Stimulated activated CD8-positive, alpha-beta memory T cell treated with anti-CD3 and anti-CD28 coated beads, Interleukin-7, amount 100 ng/mL, for 4 hours (primary cell): ENCODE data around the gene ZFHX3.

Experiments used
- DNase-seq, 2 donors: peaks; one replicate each; pipeline ENCODE4 v3.0.0-alpha.2; 2020; ENCODE audit warnings: low read depth in 2 of 2

Gene ZFHX3

DNA sequence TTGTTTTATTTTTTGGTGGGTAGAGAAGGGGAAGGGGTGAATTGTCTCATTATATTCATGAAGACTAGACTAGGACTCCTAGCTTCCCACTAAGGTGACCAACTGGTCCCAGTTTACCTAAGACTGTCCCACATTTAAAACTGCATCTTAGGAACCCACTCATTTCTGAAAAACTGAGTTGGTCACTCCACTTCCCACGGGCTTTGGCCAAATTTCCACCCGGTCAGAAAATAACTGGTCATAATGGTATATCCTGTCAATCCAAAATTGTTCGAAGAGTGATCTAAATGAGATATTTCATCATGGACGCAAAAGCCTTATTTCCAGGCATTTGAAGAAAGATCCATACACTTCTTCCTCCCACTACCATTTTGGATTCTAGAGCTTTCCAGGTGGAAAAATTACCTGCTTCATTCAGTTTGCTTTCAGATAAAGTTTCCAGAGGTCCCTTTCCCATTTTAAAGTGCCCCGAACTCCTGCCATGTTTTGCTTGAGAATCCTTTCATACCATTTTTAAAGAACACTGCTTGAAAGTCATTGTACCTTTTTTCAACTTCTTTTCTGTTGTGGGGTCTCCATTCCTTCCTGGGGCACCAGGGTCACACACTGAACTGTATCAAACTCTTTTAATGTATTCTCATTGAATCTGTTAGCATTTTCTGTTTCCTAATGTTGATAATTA, 21.8 kb upstream of the ZFHX3 start:
- DNase-seq, result no peak

DNA sequence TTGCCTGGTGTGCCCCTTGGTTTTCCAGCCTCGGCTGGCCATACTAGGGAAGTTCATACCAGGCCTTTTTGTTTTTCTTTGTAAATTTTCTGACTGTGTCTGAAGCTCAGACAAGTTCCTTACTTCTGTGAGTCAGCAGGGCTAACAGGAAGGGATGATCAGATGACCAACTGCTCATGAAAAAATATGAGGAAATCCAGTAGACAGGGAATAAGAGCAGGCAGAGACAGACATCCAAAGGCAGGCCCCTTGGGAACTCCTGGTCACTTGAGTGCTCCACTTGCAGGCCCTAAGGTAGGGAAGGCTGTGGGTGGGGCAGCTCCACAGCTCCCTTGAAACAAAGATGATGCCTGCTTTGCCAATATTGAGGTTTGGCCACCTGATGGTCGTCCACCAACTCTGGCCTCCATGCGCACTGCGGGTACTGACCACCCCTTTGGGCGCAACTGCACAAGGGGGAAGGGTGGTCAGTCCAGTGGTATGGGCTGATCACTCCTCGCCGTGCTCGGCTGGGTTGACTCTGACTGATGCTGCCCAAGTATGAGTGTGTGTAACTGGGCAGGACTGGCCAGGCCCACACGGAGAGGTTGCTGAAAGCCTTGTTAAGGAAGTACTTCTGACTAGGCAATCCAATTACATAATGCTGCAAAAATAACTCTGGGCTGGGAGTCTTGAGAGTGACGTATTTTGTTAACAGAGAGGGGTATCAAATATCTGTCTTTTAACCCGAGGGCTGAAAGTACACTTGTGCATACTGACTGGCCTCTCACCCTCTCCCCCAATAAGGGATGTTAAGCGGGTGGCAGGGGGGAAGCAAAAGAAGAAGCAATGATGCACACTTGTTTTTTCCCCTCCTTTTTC, 20.8 kb upstream of the ZFHX3 start:
- DNase-seq, result no peak

DNA sequence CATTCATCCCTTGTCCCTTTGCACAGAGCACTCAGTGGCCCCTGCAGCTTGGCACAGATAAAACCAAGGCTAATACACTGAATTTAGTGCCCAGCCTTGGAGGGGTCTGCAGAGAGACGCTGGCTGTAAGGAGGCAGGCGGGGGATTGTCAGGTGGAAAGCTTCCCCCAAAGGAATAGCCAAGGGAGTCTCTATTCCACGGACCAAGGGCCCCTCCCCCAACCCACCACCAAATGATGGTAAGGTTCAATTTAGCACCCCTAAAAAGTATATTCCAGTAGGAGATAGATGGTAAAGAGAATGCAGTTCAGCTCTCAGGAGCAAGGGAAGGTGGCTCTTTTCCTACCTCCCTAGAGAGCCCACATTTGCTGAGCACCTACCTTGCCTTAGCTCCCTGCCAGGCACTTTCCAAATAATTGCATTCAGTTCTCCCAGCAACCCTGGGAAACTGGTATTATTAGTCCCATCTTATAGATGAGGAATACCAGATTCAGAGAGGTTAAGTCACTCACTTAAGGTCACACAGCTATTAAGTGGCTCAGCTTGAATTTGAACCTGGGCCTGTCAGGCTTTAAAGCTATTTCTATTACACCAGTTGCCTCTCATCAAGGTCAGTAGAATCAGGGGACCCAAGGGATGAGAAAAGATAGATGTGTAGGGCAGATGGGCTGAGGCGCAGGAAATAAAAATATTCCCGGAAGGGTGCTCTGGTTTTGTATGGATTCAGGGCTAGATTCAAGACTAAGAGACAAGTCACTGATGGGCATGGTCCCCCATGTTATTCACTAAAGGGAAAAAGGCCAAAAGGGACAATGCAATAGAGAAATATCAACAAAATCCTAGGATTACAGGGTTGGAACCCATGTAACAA, 20.0 kb upstream of the ZFHX3 start:
- no peak for DNase-seq

DNA sequence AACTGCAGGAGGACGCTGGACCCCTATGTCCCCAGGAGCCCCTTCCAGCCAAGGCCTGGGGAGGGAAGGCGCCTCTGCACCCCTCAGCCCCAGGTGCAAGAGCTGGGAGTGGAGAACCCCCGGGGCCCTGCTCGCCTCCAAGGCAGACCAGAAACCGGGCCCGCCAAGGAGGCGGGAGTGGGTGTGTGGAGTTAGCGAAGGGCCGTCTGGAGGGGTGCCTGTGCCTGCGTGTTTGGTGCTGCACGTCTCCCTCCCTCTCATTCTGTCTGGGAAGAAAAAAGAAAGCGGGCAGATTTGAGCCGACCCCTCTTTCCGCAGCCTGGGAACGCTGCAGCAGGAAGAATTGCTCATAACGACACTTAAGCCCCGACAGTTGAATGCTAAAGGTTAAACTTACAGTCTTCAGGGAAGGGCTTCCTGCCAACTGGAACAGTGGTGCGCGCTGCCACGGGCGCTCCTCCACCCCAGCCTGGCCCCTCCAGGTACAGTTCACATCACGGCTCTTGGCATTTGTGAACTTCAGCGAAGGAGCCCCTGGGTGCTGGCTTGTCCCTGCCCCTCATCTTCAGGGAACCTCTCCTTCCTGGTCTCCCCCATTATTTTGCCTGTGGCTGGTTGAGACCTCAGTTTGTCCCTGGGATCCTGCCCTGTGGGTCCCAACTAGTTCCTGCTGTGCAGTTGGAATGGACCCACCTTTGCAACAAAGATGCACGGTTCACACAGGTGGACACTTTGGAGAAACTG, 19.2 kb upstream of the ZFHX3 start:
- DNase-seq, result no peak

DNA sequence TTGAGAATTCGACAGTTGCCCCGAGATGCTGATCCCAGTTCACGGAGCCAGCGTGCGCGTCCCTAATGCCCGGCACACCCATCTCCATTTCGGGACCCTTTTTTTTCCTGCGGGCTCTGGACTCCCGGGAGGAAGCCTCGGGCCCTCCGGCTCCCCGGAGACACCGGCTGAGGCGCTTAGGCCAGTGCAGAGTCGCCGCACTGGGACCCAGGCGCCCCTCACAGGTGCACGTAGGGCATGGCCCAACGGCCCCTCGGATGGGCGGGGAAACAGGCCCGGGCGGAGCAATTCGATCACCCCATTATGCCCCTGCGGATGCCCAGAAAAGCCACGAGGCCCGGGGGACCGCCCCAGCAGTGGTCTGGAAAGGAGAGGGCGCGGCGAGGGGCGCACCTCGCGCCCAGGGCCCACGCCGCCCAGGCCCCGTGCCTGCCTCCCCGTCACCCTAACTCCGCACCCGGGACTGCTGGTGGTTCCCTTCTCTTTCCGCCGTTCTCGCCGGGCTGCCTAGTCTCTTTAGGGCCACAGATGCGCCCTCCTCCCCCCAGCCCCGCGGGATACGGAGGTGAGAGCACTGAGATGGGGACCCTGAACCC, 18.5 kb upstream of the ZFHX3 start:
- DNase-seq, result no peak

DNA sequence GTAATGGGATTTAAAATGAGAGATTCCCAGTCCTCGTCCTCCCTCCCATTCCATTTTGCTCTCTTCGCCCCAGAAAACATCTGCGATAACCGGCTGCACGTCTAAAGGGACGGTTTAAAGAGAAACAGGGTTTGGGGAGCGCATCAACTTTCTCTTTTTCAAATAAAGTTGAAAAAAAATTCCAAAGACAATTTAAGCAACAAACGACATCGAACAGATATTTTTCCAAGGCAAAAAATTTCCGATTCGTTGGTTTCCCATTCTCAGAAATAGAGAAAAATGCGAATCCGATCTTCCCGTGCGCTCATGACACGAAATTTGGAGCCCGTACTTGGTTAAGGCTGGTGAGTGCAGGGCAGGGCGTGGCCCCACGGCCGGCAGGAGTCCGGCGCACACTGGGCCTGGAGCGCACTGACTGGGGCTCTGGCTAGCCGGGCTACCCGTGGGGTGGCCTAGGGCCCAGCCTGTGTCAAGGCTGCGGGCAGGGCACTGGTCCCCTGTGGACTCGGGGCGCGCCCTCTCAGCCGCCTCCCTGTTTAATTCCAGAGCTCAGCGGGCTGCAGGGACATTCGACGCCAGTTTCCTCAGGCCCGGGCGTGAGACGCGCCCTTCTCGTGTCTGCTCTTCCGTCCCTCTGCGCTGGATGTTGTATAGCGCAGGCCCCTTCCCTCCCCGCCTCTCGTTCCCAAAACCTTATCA, 17.9 kb upstream of the ZFHX3 start:
- no peak for DNase-seq

DNA sequence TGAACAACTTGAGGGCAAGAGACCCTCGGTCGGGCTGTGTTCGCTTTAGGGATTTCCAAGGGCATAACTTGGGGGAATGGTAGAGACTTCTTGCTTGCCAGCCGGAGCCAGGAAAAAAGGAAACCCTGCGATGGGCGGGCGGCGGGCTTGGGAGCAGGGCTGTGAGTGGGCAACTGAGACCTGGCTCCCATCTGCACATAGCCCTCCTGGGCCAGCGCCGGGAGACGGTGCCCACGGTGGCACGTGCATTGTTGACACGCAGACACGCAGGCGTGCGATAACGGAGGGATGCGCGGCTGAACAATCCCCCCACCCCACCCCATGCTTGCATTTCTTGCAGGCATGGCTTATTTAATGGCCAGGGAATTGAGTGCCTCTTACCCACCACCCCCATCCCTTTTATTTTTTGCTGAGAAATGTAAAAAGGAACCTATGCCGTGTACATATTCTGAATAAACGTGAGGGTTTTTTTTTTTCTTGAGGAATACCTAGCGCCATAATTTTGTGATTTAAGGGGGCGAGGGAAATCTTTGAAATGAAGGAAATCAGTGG, 17.1 kb upstream of the ZFHX3 start:
- no peak for DNase-seq

DNA sequence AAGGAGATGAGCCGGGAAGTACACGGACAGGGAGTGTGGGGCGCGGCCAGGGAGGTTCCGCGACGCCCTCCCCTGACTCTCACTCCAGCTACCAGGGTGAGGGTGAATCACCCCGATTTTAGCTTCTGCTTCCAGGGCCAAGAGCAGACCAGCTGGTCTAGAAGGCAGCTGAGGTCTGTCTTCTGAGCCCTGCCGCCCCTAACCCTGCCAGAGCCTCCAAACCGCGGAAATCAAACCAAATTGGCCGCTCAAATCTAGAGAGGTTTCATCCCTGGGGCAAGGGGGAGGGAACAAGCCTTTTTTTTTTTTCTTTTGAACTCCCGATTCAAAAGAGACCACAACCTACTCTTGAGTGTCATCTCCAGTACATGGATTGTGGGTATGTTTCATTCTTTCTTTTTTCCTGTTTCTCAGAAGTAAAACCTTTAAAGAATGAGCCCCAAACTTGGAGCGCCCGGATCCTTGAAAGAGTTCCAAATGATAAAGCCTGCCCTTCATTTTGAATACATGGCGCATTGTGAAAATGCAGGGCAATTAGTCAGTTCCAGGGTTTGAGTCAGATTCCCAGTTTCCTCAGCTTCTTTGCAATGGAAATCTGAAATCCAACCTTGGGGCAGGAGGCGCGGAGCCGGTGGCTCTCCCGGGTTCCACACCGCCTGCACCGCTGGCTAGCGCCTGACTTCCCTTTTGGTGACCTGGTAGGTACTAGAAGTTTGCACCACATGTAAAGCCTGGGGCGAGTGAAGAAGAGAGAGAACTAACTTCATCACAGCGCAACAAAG, 16.5 kb upstream of the ZFHX3 start:
- no peak for DNase-seq

DNA sequence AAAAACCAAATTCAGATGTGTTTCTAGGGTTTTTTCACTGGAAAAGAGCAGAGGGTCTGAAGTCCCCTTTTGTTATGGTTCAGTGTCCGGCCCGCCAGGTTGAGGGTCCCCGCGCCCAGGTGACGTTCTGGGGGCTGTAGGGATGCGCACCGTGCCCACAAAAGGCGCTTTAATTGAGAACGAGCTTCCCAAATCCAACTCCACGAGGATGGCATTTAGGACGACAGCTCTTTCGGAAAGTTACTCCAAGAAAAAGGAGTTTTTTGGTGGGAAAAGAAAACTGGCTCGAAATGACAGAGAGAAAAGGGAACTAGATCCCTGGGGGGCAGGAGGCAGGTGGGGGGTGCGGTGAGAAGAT, 15.9 kb upstream of the ZFHX3 start:
- DNase-seq, result no peak

DNA sequence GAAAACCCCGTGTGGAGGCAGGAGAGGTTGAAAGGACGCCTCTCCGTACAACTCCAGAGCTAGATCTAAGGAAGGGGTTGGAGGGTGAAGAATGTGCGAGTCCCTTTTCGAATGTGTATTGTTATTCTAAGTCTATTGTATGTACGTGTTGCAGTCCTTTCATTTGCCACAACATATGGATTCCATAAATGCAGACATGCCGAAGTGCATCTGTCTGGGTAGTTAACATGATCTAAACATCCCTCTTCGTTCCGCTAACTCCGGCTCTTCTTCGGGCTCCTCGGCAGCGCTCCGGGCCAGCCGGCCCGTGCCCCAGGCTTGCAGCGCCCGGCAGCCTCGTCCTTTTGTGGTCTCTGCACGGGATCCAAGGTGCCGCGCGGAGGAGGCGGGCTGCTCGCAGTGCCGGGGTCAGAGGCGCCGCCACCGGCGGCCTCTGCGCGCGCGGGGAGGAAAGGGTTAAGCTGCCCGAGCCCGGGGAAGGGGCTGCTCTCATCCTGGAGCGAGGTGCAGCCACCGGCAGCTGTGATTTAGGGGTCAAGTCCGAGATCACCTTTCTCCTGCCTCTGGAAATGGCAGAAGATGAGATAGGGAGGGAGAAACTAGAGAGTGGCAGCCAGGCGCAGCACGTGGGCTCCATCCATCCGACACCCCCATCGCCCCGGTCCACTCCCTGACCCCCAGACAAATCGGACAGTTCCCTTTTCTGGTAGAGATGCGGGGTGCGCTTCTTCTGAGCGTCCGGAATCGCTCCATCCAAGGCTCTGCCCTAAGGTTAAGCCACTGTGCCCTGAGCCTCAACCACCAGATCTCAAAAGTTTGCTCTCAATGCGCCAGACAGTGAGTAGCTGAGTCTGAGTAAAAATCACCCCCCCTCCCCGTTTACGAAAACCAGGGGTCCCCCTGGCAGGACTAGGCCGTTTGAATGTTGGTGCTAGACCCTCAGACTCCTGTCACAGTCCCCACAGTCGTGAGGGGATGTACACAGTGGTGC, 15.1 kb upstream of the ZFHX3 start:
- no peak for DNase-seq

DNA sequence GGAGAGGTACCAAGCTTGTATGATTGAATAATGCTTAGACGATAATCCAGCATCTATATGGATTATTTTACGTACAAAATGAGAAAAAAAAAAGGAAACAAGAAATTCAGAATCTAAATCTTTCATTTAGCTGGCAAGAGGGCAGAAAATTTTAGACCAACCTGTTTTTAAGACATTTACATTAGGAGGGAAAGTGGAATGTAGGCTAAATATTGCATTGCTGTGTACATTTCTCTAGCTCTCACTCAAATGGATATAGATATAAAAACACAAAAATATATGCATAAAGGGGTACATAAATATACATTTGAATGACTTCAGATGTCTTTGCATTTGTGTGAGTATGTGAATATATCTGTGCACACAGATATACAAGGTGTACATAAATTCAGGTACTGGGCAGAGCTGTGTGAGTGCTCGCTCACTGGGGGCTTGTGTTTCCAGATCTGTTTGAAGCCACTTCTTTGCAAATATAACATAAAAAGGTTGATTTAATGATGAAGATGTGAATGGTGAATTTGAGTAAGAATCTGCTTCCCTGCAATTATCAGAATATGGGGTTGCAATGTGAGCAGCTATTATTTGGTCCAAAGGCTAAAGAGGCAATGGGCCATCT, 14.2 kb upstream of the ZFHX3 start:
- no peak for DNase-seq

DNA sequence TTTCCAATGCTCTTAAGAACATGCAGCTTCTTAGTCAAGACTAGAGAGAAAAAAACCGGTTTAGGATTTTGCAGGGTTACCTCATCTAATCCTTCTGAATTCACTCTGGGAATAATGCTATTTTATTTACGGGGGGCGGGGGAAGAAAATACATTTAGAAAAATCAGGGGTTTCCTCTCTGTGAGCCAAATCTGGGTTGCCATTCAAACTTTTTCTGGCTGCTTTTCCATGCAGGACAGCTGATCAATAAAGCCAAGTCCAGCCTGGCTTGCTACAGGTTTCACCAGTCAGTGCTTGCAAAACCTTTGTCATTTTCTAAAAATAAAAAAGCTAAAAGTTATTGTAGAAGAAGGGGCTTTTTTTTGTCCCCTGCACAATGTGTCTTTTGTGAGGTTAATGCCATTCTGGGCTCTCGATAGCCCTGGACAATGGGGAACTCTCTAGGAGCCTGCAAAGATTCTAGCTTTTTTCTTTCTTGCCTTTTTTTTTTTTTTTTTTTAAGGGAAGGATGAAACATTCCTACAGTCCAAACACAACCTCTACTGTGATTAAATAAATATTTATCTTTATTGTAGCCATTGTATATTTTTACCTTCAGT, 13.1 kb upstream of the ZFHX3 start:
- DNase-seq, result no peak

DNA sequence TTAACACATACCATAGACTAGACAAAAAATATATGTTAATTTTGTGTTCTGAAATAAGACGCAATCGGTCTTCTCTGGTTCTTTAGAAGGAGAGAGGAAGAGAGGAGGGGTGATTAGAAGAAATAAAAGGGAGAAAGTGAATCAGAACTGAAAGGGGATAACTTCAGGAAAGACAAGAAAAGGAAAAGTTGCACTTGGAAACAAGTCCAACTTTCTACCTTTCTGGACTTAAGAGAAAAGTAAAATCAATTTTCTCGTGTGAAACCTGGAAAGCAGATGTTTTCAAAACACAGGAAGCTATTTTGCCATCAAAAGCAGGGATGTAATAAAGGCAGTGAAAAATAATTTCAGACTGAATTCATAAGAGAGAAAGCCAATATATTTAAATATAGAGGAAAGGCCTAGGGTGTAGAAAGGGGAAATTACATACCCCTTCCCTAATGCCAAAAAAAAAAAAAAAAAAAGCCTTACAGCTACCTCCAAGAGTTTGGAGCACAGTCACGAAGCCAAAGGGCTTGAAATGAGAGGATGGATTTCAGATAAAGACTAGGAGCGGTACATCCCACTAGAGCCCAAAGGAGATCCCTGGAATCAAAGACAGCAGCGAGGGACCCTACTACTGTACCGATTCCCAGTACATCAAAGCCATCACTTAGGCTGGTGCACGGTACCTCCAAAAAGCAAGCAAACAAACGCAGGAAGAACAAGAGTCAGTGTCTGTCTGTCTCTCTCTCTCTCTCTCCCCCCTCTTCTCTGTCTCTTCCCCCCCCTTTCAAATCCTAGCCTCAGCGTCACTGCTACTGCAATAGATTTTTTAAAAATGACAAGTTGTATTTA, 12.1 kb upstream of the ZFHX3 start:
- DNase-seq, result no peak

DNA sequence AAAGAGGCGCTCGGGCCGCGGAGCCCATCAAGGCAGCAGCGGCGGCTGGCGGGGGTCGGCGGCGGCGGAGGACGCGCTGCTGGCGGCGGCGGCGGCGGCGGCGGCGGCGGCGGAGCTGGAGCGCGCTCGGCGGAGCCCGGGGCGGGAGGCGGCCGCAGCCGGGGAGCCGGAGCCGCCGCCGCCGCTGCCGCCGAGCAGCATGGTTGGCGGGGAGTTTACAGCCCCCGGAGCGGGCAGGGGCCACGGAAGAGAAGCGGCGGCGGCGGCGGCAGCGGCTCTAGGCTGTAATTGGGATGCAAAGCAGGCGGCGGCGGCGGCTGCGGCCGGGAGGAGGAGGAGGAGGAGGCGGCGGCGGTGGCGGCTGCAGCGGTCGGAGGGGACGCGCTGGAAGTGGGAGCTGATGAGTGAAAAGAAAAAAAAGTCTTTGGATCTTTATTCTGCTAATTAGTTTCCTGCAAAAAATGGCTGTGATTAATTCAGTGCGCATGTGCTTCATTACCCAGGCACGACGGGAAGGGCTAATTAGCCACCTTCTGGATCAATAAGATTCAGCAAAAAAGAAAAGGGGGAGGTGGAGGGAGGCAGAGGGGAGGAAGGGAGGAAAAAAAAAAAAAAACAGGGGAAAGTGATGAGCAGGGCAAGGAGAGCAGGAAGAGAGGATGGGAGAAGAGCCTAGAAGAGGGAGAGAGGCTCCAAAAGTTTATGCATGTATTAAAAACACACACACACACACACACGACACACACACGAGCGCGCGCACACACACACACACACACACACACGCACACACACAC, 10.9 kb upstream of the ZFHX3 start:
- DNase-seq, result no peak

DNA sequence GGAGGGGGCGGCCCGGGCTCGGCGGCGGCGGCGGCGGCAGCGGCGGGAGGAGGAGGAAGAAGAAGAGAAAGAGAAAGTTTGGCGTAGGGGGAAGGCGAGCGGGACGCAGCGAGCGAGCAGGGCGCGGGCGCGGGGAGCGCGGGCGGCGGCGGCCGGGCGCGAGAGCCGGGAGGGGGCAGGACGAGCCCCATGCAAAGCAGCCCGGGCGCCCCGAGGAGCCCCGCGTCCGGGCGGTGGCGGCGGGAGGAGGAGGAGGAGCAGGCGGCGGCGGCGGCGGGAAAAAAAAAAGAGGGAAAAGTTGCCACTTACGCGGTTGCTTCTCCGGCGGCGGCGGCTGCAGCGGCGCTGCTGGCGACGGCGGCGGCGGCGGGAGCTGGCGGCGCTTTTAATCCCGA, 10.3 kb upstream of the ZFHX3 start:
- no peak for DNase-seq
